GM18951 (cell line): ENCODE results near the gene PCP2.

Experiments used
- POLR2A ChIP-seq: IDR thresholded peaks from 4 replicates; pipeline ENCODE4 v1.6.1; 2011; ENCODE audit warnings: mild to moderate bottlenecking; ENCODE audit not compliant: insufficient read length, insufficient read depth; ENCODE audit errors: extremely low read depth
- in situ Hi-C: fragments of 300-500 bp; cut with MboI; formaldehyde crosslinking; loops from one replicate; pipeline ENCODE4 v1.12.0; 2022; ENCODE audit warnings: low sequenced_read_pairs, mixed read lengths, inconsistent platforms; ENCODE audit not compliant: unreplicated experiment

PCP2 gene

DNA sequence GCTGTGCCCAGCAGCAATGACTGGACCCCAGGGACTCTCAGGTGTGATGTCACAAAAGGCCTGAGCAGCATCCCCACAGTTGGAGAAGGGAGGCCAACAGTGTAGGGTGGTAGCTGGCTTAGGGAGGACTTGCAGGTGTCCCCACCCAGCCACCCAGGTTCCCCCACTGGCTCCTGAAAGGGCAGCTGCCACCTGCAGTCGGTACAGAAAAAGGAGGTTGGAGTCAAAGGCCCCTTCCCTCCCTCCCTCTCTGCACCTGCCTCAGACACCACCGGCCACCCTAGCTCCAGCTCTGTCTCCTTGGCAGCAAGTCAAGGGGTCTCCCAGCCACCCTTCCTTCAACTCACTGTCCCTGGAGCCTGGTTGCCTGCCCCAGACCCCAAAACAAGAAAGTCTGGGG lies at the start of gene PCP2:
Gene PCP2, minus strand, starts transcription at position 22 of the 400 bp plus-strand sequence. CDS start 262 bp downstream, outside the sequence.
- in situ Hi-C loops: no loop called here
- no peak for TF ChIP-seq POLR2A

DNA sequence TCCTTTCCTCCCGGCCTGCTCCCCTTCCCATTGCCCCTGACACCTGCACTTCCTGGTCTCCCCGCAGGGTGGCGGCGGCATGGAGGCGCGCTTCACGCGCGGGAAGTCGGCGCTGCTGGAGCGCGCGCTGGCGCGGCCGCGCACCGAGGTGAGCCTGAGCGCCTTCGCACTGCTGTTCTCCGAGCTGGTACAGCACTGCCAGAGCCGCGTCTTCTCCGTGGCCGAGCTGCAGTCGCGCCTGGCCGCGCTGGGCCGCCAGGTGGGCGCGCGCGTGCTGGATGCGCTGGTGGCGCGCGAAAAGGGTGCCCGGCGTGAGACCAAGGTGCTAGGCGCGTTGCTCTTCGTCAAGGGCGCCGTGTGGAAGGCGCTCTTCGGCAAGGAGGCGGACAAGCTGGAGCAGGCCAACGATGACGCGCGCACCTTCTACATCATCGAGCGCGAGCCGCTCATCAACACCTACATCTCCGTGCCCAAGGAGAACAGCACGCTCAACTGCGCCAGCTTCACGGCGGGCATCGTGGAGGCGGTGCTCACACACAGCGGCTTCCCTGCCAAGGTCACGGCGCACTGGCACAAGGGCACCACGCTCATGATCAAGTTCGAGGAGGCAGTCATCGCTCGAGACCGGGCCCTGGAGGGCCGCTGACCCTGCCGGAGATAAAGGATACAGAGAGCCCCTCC lies 48.8 kb upstream of the PCP2 start:
- in situ Hi-C loops: loop anchor here (10.0 kb wide), 1 partner anchor 112 kb away; no protein-coding TSS in a partner anchor
- no peak for TF ChIP-seq POLR2A

DNA sequence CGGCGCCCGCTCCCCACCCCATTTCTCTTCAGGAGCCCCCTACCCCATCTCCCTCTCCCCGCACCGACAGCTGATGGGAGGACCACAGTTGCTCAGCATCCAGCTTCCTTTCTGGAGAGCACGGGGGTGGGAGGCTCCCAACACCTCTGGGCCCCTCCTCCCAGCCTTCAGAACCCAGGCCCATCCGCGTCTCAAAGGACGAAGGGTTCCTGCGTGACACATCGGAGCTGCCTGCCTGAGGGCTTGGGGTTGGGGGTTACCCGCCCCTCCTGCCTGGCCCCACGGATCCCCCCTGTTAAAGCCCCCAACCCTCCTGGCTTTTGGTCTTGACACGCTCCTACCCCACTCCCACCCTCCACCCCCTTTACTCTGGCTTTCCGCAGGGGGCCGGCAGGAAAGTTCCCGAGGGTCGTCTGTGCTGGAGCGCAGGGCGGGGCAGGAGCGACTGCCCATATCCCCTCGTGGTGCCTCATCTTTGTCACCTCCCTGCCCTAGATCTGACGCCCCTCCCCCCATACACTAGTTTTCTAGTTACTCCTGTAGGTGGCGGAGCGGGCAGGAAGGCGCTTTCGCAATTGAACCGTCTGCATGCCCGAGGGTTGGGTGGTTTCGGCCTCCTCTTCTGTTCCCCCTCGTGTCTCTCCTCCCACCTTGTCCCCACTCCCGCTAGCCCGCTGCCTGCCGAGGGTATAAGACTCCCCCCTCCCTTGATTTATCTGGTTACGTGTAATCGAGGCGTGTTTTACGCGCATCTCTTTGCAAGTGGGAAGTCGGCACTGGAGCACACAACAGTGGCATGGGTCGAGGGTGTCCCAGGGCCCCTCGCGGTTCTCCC lies 48.0 kb upstream of the PCP2 start:
- in situ Hi-C loops: loop anchor here (10.0 kb wide), 1 partner anchor 113 kb away; no protein-coding TSS in a partner anchor
- TF ChIP-seq POLR2A: no peak

DNA sequence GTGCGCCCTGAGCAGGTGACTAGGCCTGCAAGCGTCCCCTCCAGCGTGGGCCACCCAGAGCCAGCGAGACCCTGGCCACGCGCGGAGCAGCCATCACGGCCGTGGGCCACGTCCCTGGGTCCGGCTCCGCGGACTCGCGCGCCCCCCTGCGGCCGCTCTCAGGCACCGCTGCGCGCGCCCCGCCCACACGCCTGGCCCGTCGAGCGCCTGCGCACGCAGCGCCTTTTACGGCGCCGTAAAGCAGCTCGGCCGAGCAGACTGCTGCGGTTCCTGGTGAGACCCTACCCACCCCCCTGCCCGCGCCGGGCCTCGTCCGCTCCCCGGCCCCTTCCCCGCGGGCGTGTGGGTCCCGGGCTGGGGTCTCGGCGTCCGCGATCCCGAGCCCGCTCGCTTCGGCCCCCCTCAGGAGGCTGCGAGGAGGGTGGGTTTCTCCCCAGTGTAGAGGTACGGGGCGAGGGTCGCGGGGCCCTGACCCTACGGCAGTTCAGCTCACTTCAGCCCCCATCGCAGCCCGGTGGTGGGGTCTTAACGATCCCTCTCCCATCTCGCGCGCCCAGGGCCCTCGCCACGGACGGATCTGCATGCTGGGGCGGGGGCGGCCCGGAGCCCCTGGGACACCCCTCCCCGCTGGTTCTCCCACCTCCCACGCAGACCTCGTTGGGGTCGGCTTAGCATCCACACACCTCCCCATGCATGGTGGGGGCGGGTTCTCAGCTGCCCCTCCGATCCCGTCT lies 47.3 kb upstream of the PCP2 start, which contains the start of gene TRAPPC5:
Gene TRAPPC5, plus strand, starts transcription at position 228 of the 734 bp plus-strand sequence. CDS start 1,421 bp downstream, outside the sequence.
- TF ChIP-seq POLR2A: peak; percentile 72
- in situ Hi-C loops: loop anchor here (10.0 kb wide), 1 partner anchor 114 kb away; no protein-coding TSS in a partner anchor

DNA sequence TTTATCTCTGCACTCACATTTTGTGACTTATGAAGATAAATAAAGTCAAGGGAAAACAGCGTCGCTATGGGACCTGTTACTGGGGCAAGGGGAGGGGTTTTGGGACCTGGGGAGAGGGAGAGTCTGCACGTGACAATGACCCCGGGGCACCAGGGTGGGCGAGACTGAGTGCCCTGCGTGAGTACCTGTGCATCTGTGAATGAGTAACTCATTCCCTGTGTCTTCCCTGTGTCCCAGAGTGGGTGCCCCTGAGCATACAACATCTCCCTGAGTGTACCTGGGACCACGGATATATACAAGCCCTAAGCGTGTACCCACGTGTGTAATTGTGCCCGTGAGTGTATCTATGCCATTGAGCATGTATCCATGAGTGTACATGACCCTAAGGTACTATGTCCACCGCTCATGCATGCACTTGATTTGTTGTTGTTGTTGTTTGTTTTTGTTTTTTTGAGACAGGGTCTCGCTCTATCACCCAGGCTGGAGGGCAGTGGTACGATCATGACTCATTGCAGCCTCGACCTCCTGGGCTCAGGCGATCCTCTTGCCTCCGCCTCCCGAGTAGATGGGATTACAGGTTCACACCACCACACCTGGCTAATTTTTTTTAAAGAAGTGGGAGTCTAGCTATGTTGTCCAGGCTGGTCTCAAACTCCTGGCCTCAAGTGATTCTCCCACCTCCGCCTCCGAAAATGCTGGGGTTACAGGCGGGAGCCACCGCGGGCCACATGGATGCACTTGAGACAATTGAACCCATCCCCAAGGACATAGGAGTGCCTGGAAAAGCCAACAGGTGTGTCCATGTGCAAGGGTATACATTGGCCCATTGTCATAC lies 46.5 kb upstream of the PCP2 start:
- TF ChIP-seq POLR2A: no peak
- in situ Hi-C loops: loop anchor here (10.0 kb wide), 1 partner anchor 115 kb away; no protein-coding TSS in a partner anchor

DNA sequence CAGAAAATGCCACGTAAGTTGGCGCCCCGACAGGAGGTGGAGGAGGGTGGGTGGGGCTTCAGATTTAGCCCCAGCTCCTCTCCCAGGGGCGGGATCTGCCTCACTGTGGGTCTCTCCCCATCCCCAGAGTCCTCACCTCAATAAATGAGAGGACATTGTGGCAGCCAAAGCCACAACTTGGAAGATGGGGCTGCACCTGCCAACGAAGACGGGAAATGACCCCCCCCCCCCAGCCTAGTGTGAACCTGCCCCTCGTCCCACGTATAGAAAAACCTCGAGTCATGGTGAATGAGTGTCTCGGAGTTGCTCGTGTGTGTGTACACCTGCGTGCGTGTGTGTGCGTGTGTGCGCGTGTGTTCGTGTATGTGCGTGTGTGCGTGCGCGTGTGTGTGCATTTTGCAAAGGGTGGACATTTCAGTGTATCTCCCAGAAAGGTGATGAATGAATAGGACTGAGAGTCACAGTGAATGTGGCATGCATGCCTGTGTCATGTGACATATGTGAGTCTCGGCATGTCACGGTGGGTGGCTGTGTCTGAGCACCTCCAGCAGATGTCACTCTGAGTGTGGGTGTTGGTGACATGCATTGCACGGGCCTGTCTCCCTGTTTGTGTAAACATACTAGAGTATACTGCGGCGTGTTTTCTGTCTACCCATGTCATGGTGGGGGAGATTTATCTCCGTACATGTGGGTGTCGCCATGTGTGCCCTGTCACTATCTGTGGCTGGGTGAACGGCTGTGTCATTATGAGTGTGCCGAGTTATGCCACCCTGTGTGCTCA lies 45.6 kb upstream of the PCP2 start:
- no peak for TF ChIP-seq POLR2A
- in situ Hi-C loops: no loop called here

DNA sequence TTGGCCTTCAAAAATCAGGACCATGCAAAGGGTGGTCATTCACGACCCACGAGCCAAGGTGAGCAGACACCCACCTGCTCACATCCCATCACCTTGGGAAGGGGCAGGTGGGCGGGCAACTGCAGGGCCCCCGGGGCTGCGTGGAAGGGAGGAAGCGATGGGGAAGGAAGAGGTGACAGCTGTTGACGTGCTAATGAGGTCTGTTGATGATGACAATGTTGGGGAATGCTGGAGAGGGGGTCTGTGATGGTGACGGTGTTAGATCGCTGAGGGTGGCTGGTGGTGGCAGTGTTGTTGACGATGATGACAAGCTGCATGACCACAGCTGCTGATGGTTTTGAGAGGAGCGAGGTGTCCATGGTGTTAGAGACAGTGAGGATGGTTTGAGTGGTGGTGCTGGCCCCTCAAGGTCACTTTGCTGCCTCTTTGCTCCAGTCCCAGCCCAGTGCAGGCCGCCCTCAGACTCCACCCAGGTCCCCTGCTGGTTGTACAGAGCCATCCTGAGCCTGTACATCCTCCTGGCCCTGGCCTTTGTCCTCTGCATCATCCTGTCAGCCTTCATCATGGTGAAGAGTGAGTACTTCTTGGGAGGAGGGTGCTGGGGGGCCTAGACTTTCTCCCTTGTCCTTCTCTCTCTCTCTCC lies 44.3 kb upstream of the PCP2 start:
- in situ Hi-C loops: no loop called here
- no peak for TF ChIP-seq POLR2A

DNA sequence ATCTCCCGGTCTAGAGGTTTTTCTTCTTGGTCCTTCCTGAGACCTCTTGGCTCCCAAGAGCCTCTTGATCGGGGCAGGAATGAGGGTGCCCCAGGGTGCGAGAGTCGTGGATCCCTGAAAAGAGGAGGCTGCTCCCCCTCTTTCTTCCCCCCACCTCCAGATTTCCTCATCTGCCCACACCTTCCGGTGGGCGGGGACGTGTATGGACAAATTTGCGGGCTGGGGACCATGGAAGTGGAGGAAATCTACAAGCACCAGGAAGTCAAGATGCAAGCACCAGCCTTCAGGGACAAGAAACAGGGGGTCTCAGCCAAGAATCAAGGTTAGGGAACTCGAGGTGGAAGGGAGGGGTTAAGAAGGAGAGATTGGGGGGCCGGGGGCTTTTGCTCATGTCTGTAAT lies 43.3 kb upstream of the PCP2 start, which contains the start of gene MCEMP1:
Gene MCEMP1, plus strand, starts transcription at position 237 of the 400 bp plus-strand sequence. Its CDS starts 31 bp downstream, at position 268.
- TF ChIP-seq POLR2A: no peak
- in situ Hi-C loops: no loop called here

DNA sequence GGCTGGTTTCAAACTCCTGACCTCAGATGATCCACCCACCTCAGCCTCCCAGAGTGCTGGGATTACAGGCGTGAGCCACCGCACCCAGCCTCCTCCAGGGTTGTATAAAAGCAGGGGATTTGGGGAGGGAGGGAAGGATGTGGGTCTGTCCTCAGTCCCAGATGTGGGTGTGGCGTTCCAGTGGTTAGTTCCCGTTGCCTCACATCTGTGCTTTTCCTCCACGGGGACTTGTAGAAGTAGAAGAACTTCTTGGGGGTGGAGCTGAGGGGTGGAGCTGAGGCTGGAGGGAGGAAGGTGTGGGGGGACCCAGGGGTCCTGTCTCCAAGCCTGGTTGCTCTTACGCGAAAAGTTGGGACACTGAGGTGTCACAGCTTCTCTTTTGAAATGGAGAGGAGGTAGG lies 42.9 kb upstream of the PCP2 start:
- no peak for TF ChIP-seq POLR2A
- in situ Hi-C loops: no loop called here

DNA sequence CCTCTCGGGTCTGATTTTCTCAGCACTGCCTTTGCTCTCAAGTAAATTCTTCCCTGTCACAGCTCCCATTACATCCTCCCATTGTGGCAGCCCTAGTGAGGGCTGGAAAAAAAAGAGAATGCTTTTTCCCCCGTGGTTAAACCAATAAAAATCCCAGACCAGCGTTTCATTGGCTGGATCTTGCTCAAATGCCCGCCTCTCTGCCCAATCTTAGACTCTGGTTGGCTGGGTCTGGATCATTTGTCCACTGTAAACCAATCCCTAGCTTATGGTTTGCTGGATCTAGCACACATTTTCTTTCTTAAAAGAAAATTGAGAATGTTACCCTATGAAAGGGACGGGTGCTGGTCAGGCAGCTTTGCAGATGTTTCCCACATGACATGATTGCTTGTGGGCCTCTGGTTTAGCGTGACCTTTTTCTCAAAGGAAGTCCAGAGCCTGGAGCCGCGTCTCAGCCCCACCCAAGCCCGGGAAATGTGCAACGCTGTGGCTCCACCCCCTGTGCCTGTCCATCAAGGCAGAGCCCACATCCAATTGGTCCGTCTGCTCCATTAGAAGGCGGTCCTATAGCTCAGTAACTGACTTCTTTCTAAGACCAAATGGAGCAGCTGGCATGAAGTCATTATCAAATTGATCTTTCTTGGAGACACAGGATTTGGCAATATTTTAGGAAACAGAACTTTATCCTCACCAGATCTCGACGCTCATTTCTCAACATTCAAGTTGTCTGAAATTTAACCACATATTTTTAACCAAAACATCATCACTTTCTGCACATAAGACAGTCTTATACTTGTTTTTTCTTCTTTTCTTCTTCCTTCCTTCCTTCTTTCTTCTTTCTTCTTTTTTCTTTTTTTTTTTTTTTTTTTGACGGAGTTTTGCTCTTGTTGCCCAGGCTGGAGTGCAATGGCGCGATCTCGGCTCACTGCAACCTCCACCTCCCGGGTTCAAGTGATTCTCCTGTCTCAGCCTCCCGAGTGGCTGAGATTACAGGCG lies 40.8 kb upstream of the PCP2 start:
- in situ Hi-C loops: no loop called here
- no peak for TF ChIP-seq POLR2A
